ENCODE measurements around the gene RILPL1. TPM values are rescaled to one million over a fixed set of nuclear protein-coding genes. Genes with fewer than 3 reads are reported as not detected.

Gene RILPL1
- total and polyA plus RNA-seq, 9 of the 15 experiments (the other 6 are each of a cell fraction or from before 2014, with no cell fraction given) = 0.25 to 10.6 (median 8.6) TPM

- TF ChIP-seq, protein P1, sequence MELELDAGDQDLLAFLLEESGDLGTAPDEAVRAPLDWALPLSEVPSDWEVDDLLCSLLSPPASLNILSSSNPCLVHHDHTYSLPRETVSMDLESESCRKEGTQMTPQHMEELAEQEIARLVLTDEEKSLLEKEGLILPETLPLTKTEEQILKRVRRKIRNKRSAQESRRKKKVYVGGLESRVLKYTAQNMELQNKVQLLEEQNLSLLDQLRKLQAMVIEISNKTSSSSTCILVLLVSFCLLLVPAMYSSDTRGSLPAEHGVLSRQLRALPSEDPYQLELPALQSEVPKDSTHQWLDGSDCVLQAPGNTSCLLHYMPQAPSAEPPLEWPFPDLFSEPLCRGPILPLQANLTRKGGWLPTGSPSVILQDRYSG (tag; conservative IDR thresholded peaks at IDR 0.05; ENCODE audit: low read depth) = no peak
- no peak for TF ChIP-seq RNF2 (IDR thresholded peaks at IDR 0.05)
- peak in 1 of 2 experiments; percentile 61; a peak in 2 of 4 replicates for TF ChIP-seq HDAC1 (IDR thresholded peaks at IDR 0.05)
- no peak for TF ChIP-seq PTBP1 (IDR thresholded peaks at IDR 0.05; ENCODE audit: low read depth, low read length)
- TF ChIP-seq ZFP30 (CRISPR knock-in tag; IDR thresholded peaks at IDR 0.05; ENCODE audit: borderline replicate concordance) = no peak
- TF ChIP-seq, protein P2, sequence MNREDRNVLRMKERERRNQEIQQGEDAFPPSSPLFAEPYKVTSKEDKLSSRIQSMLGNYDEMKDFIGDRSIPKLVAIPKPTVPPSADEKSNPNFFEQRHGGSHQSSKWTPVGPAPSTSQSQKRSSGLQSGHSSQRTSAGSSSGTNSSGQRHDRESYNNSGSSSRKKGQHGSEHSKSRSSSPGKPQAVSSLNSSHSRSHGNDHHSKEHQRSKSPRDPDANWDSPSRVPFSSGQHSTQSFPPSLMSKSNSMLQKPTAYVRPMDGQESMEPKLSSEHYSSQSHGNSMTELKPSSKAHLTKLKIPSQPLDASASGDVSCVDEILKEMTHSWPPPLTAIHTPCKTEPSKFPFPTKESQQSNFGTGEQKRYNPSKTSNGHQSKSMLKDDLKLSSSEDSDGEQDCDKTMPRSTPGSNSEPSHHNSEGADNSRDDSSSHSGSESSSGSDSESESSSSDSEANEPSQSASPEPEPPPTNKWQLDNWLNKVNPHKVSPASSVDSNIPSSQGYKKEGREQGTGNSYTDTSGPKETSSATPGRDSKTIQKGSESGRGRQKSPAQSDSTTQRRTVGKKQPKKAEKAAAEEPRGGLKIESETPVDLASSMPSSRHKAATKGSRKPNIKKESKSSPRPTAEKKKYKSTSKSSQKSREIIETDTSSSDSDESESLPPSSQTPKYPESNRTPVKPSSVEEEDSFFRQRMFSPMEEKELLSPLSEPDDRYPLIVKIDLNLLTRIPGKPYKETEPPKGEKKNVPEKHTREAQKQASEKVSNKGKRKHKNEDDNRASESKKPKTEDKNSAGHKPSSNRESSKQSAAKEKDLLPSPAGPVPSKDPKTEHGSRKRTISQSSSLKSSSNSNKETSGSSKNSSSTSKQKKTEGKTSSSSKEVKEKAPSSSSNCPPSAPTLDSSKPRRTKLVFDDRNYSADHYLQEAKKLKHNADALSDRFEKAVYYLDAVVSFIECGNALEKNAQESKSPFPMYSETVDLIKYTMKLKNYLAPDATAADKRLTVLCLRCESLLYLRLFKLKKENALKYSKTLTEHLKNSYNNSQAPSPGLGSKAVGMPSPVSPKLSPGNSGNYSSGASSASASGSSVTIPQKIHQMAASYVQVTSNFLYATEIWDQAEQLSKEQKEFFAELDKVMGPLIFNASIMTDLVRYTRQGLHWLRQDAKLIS (CRISPR knock-in tag; IDR thresholded peaks at IDR 0.05) = peak; percentile 90
- TF ChIP-seq RNF219 (CRISPR knock-in tag; IDR thresholded peaks at IDR 0.05) = no peak
- peak; percentile 32; the same call in 1 of the 2 replicates for TF ChIP-seq ESRRA (IDR thresholded peaks at IDR 0.05; ENCODE audit: borderline replicate concordance, low read depth)
- peak; percentile 68 for TF ChIP-seq PML (IDR thresholded peaks at IDR 0.05; ENCODE audit: low read length)
- TF ChIP-seq ZNF224 (CRISPR knock-in tag; IDR thresholded peaks at IDR 0.05) = no peak; the same call in 1 of the 2 replicates
- no peak for TF ChIP-seq HNRNPL (IDR thresholded peaks at IDR 0.05; ENCODE audit: low read depth, low read length)
- peak; percentile 89 for TF ChIP-seq ZBTB2 (IDR thresholded peaks at IDR 0.05)
- TF ChIP-seq ZNF311 (CRISPR knock-in tag; IDR thresholded peaks at IDR 0.05) = no peak
- no peak for TF ChIP-seq ZNF274 (IDR thresholded peaks at IDR 0.05; ENCODE audit: borderline replicate concordance, low read depth, low read length)
- TF ChIP-seq, protein P3, sequence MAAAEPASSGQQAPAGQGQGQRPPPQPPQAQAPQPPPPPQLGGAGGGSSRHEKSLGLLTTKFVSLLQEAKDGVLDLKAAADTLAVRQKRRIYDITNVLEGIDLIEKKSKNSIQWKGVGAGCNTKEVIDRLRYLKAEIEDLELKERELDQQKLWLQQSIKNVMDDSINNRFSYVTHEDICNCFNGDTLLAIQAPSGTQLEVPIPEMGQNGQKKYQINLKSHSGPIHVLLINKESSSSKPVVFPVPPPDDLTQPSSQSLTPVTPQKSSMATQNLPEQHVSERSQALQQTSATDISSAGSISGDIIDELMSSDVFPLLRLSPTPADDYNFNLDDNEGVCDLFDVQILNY (CRISPR knock-in tag; IDR thresholded peaks at IDR 0.05) = no peak
- peak; percentile 97 for TF ChIP-seq ZFX (CRISPR knock-in tag; IDR thresholded peaks at IDR 0.05)
- TF ChIP-seq NFRKB (IDR thresholded peaks at IDR 0.05; ENCODE audit: low read depth) = peak; percentile 99
- TF ChIP-seq ZNF282 (CRISPR knock-in tag; IDR thresholded peaks at IDR 0.05) = no peak
- TF ChIP-seq CEBPB (tag; IDR thresholded peaks at IDR 0.05) = no peak
These were observed 75.3 kb downstream of the RILPL1 start, which contains the start of gene SNRNP35 (continued) for GRCh38 chr12:123457980-123458779.

Data from K562 (cell line).